ENCODE measurements around the gene CARMIL1. TPM values are rescaled to one million over a fixed set of nuclear protein-coding genes. Genes with fewer than 3 reads are reported as not detected.

Gene CARMIL1
- total and polyA plus RNA-seq, 7 experiments from 2014 or later, result 2.2 to 12.8 (median 9.3) TPM

- Histone ChIP-seq H3K27ac (ENCODE audit: low read depth, low read length) (no peak overlapping the region), H3K4me1 (ENCODE audit: control insufficient read depth in 2 of 2, insufficient read depth in 2 of 2, low read length in 2 of 2) (no peaks in the 10 kb centered on the region), H3K36me3 (ENCODE audit: control insufficient read depth in 2 of 3, insufficient read depth in 3 of 3, low read length in 3 of 3) (peaks cover 0 to 23% (median 0%) of the 10 kb centered on the region in 3 experiments), H3K9me3 (ENCODE audit: control insufficient read depth in 2 of 3, low read length in 3 of 3) (no peaks in the 10 kb centered on the region), H3K27me3 (ENCODE audit: control insufficient read depth in 2 of 2, insufficient read depth in 2 of 2, low read length in 2 of 2) (no peaks in the 10 kb centered on the region), H3K4me3 (ENCODE audit: low read length) (no peak overlapping the region)
- ChIA-PET POLR2A (no interaction called here), CTCF (no interaction called here)
- Mint-ChIP-seq H3K27me3 (no peaks in the 10 kb centered on the region), H3K9me3 (no peaks in the 10 kb centered on the region), H3K36me3 (peaks cover 1 to 56% (median 43%) of the 10 kb centered on the region in 5 donors), H3K4me3 (no peak overlapping the region), H3K4me1 (no peaks in the 10 kb centered on the region), H3K27ac (no peak overlapping the region)
- no peak for DNase-seq
- ATAC-seq, result no peak
- intact Hi-C loops (cut with micrococcal nuclease), result no loop called here
Measured at GRCh38 chr6:25524542-25524941, 245.4 kb downstream of the CARMIL1 start.

GRCh38 chr6:25525078-25525477, 245.9 kb downstream of the CARMIL1 start:
- DNase-seq, result no peak
- Histone ChIP-seq H3K4me3 (ENCODE audit: low read length) (no peak overlapping the region), H3K27ac (ENCODE audit: low read depth, low read length) (no peak overlapping the region), H3K27me3 (ENCODE audit: control insufficient read depth in 2 of 2, insufficient read depth in 2 of 2, low read length in 2 of 2) (no peaks in the 10 kb centered on the region), H3K36me3 (ENCODE audit: control insufficient read depth in 2 of 3, insufficient read depth in 3 of 3, low read length in 3 of 3) (peaks cover 0 to 23% (median 0%) of the 10 kb centered on the region in 3 experiments), H3K4me1 (ENCODE audit: control insufficient read depth in 2 of 2, insufficient read depth in 2 of 2, low read length in 2 of 2) (no peaks in the 10 kb centered on the region), H3K9me3 (ENCODE audit: control insufficient read depth in 2 of 3, low read length in 3 of 3) (no peaks in the 10 kb centered on the region)
- no peak for ATAC-seq
- Mint-ChIP-seq H3K9me3 (no peaks in the 10 kb centered on the region), H3K27ac (no peak overlapping the region), H3K4me3 (no peak overlapping the region), H3K27me3 (no peaks in the 10 kb centered on the region), H3K4me1 (no peaks in the 10 kb centered on the region), H3K36me3 (peaks cover 1 to 58% (median 49%) of the 10 kb centered on the region in 5 donors)
- ChIA-PET CTCF (no interaction called here), POLR2A (no interaction called here)
- intact Hi-C loops (cut with micrococcal nuclease), result no loop called here

GRCh38 chr6:25534942-25535631, 255.9 kb downstream of the CARMIL1 start:
- POLR2A ChIA-PET, result interaction anchor here (0.6 kb wide), 1 partner anchor 156 kb away, joined by 5 read pairs; no protein-coding TSS in a partner anchor
- DNase-seq (no peak), ATAC-seq (no peak)
- peaks cover 0 to 2% (median 0%) of the 10 kb centered on the region in 5 donors for H3K27me3 Mint-ChIP-seq
- H3K9me3 ChIP-seq (ENCODE audit: control insufficient read depth in 2 of 3, low read length in 3 of 3), result no peaks in the 10 kb centered on the region
- H3K4me3 Mint-ChIP-seq, result no peak overlapping the region
- H3K4me1 ChIP-seq (ENCODE audit: control insufficient read depth in 2 of 2, insufficient read depth in 2 of 2, low read length in 2 of 2), result no peaks in the 10 kb centered on the region
- H3K4me1 Mint-ChIP-seq, result no peaks in the 10 kb centered on the region
- H3K4me3 ChIP-seq (ENCODE audit: low read length), result no peak overlapping the region
- no peak overlapping the region for H3K27ac Mint-ChIP-seq
- intact Hi-C loops (cut with micrococcal nuclease), result no loop called here
- peaks cover 0 to 7% (median 0%) of the 10 kb centered on the region in 3 experiments for H3K36me3 ChIP-seq (ENCODE audit: control insufficient read depth in 2 of 3, insufficient read depth in 3 of 3, low read length in 3 of 3)
- CTCF ChIA-PET, result interaction anchor here (0.6 to 0.8 kb wide), 2 partner anchors 45 to 312 kb away, joined by 3 read pairs; no protein-coding TSS in a partner anchor
- peaks cover 0 to 70% (median 41%) of the 10 kb centered on the region in 5 donors for H3K36me3 Mint-ChIP-seq
- H3K9me3 Mint-ChIP-seq, result no peaks in the 10 kb centered on the region
- no peak overlapping the region for H3K27ac ChIP-seq (ENCODE audit: low read depth, low read length)
- H3K27me3 ChIP-seq (ENCODE audit: control insufficient read depth in 2 of 2, insufficient read depth in 2 of 2, low read length in 2 of 2), result peaks cover 0 to 3% of the 10 kb centered on the region in 2 donors

GRCh38 chr6:25535632-25536225, 256.6 kb downstream of the CARMIL1 start:
- DNase-seq (no peak), ATAC-seq (no peak)
- Mint-ChIP-seq H3K4me1 (no peaks in the 10 kb centered on the region), H3K27me3 (peaks cover 0 to 2% (median 0%) of the 10 kb centered on the region in 5 donors), H3K9me3 (no peaks in the 10 kb centered on the region), H3K36me3 (peaks cover 0 to 76% (median 45%) of the 10 kb centered on the region in 5 donors), H3K4me3 (no peak overlapping the region), H3K27ac (no peak overlapping the region)
- Histone ChIP-seq H3K27me3 (ENCODE audit: control insufficient read depth in 2 of 2, insufficient read depth in 2 of 2, low read length in 2 of 2) (peaks cover 0 to 3% of the 10 kb centered on the region in 2 donors), H3K36me3 (ENCODE audit: control insufficient read depth in 2 of 3, insufficient read depth in 3 of 3, low read length in 3 of 3) (peaks cover 0 to 12% (median 0%) of the 10 kb centered on the region in 3 experiments), H3K9me3 (ENCODE audit: control insufficient read depth in 2 of 3, low read length in 3 of 3) (no peaks in the 10 kb centered on the region), H3K4me1 (ENCODE audit: control insufficient read depth in 2 of 2, insufficient read depth in 2 of 2, low read length in 2 of 2) (no peaks in the 10 kb centered on the region), H3K27ac (ENCODE audit: low read depth, low read length) (no peak overlapping the region), H3K4me3 (ENCODE audit: low read length) (no peak overlapping the region)
- CTCF ChIA-PET, result interaction anchor here (0.6 kb wide), 1 partner anchor 46 kb away, joined by 3 read pairs; no protein-coding TSS in a partner anchor
- POLR2A ChIA-PET, result no interaction called here
- intact Hi-C loops (cut with micrococcal nuclease), result no loop called here

- Mint-ChIP-seq H3K27me3 (peaks cover 0 to 2% (median 0%) of the 10 kb centered on the region in 5 donors), H3K4me3 (no peak overlapping the region), H3K36me3 (peaks cover 0 to 78% (median 48%) of the 10 kb centered on the region in 5 donors), H3K4me1 (no peaks in the 10 kb centered on the region), H3K27ac (no peak overlapping the region), H3K9me3 (no peaks in the 10 kb centered on the region)
- Histone ChIP-seq H3K4me1 (ENCODE audit: control insufficient read depth in 2 of 2, insufficient read depth in 2 of 2, low read length in 2 of 2) (no peaks in the 10 kb centered on the region), H3K27me3 (ENCODE audit: control insufficient read depth in 2 of 2, insufficient read depth in 2 of 2, low read length in 2 of 2) (peaks cover 0 to 3% of the 10 kb centered on the region in 2 donors), H3K36me3 (ENCODE audit: control insufficient read depth in 2 of 3, insufficient read depth in 3 of 3, low read length in 3 of 3) (peaks cover 0 to 14% (median 0%) of the 10 kb centered on the region in 3 experiments), H3K4me3 (ENCODE audit: low read length) (no peak overlapping the region), H3K9me3 (ENCODE audit: control insufficient read depth in 2 of 3, low read length in 3 of 3) (no peaks in the 10 kb centered on the region), H3K27ac (ENCODE audit: low read depth, low read length) (no peak overlapping the region)
- ChIA-PET CTCF (interaction anchor here (0.5 kb wide), 1 partner anchor 242 kb away, joined by 4 read pairs; no protein-coding TSS in a partner anchor), POLR2A (no interaction called here)
- no peak for ATAC-seq
- intact Hi-C loops (cut with micrococcal nuclease), result no loop called here
- no peak for DNase-seq
Measured at GRCh38 chr6:25536781-25537180, 257.6 kb downstream of the CARMIL1 start.

GRCh38 chr6:25537349-25538018, 258.3 kb downstream of the CARMIL1 start:
- peaks cover 0 to 14% (median 0%) of the 10 kb centered on the region in 3 experiments for H3K36me3 ChIP-seq (ENCODE audit: control insufficient read depth in 2 of 3, insufficient read depth in 3 of 3, low read length in 3 of 3)
- H3K27ac ChIP-seq (ENCODE audit: low read depth, low read length), result no peak overlapping the region
- peaks cover 0 to 2% (median 0%) of the 10 kb centered on the region in 5 donors for H3K27me3 Mint-ChIP-seq
- no peaks in the 10 kb centered on the region for H3K9me3 Mint-ChIP-seq
- peaks cover 0 to 80% (median 53%) of the 10 kb centered on the region in 5 donors for H3K36me3 Mint-ChIP-seq
- CTCF ChIA-PET, result no interaction called here
- no peak overlapping the region for H3K4me3 ChIP-seq (ENCODE audit: low read length)
- DNase-seq (no peak), ATAC-seq (no peak)
- H3K27ac Mint-ChIP-seq, result no peak overlapping the region
- H3K9me3 ChIP-seq (ENCODE audit: control insufficient read depth in 2 of 3, low read length in 3 of 3), result no peaks in the 10 kb centered on the region
- H3K4me1 ChIP-seq (ENCODE audit: control insufficient read depth in 2 of 2, insufficient read depth in 2 of 2, low read length in 2 of 2), result no peaks in the 10 kb centered on the region
- intact Hi-C loops (cut with micrococcal nuclease), result no loop called here
- H3K27me3 ChIP-seq (ENCODE audit: control insufficient read depth in 2 of 2, insufficient read depth in 2 of 2, low read length in 2 of 2), result peaks cover 0 to 3% of the 10 kb centered on the region in 2 donors
- POLR2A ChIA-PET, result no interaction called here
- H3K4me3 Mint-ChIP-seq, result no peak overlapping the region
- H3K4me1 Mint-ChIP-seq, result no peaks in the 10 kb centered on the region

All from naive thymus-derived CD4-positive, alpha-beta T cell (primary cell).